HepG2 (cell line): ENCODE results near the gene LCLAT1. TPM values are rescaled to one million over a fixed set of nuclear protein-coding genes. Genes with fewer than 3 reads are reported as not detected.

Experiments used
- ATAC-seq: fragments of 200-7000 bp; cut with Tn5 transposase; 3 replicates; pipeline ENCODE4 v1.9.1; 2020; ENCODE audit warnings: mild to moderate bottlenecking, moderate library complexity
- BruUV-seq: library from RNA; stranded (reverse); fragments of 400-500 nt; replicated peaks from 2 replicates; lab custom pipeline; 2021; lab: Mats Ljungman, UMichigan
- CTCF ChIA-PET: fragments of 300-600 bp; formaldehyde crosslinking; extraction: SDS; loops from one replicate; lab custom pipeline; 2021; ENCODE audit warnings: low total read pairs, inconsistent platforms, low intra/inter-chr PET ratio; lab: Yijun Ruan, JAX
- POLR2A ChIA-PET: fragments of 350-600 bp; sonication (Branson Sonifier 250); formaldehyde crosslinking; loops from one replicate; lab custom pipeline; 2020; ENCODE audit warnings: antibody characterized with exemption, inconsistent platforms; lab: Yijun Ruan, JAX
- DNase-seq: peaks from one replicate; pipeline ENCODE4 v3.0.0-alpha.2; 2015; ENCODE audit warnings: low spot score
- FAIRE-seq: peaks from 3 replicates; lab custom pipeline; 2011; peaks lifted over from hg19 to GRCh38; lab: Jason Lieb, UNC
- H2AFZ ChIP-seq: one replicate; pipeline ENCODE4 v1.6.1; 2011; ENCODE audit warnings: low read length, inconsistent platforms
- H3K27ac ChIP-seq: fragments of 300-600 bp; 3 replicates; pipeline ENCODE4 v1.8.0; 2011; ENCODE audit warnings: mixed run types, mild to moderate bottlenecking, mixed read lengths, low read length, inconsistent platforms; ENCODE audit not compliant: insufficient read depth; ENCODE audit errors: extremely low read length
- H3K27me3 ChIP-seq, 2 experiments: fragments of 200-600 bp in 1 of 2; 2 replicates in 1 of 2; 3 replicates in 1 of 2; pipeline versions ENCODE4 v1.6.0 to v1.8.0; 2011; ENCODE audit warnings: low read length in 2 of 2, mild to moderate bottlenecking in 2 of 2, moderate library complexity in 2 of 2, inconsistent platforms in 1 of 2; ENCODE audit not compliant: insufficient read depth in 2 of 2, control insufficient read depth in 1 of 2
- H3K36me3 ChIP-seq, 2 experiments: fragments of 200-600 bp in 1 of 2; replicated peaks in 1 of 2; 2 replicates in 1 of 2; 3 replicates in 1 of 2; pipeline versions ENCODE4 v1.5.1 to v1.8.0; 2011; ENCODE audit warnings: low read length in 2 of 2, inconsistent platforms in 1 of 2; ENCODE audit not compliant: insufficient read depth in 2 of 2, control insufficient read depth in 1 of 2
- H3K4me1 ChIP-seq: 2 replicates; pipeline ENCODE4 v1.5.1; 2012; ENCODE audit warnings: low read length, inconsistent platforms; ENCODE audit not compliant: insufficient read depth
- H3K4me2 ChIP-seq: 2 replicates; pipeline ENCODE4 v1.6.0; 2011; ENCODE audit warnings: low read depth, low read length, inconsistent platforms
- H3K4me3 ChIP-seq, 3 experiments: fragments of 200-600 bp in 1 of 3; sonication (generic), shearing (Covaris generic) in 1 of 3; replicated peaks in 1 of 3; 2 replicates each; pipeline ENCODE4 v1.5.1; 2011 to 2016; ENCODE audit warnings: low read length in 3 of 3, inconsistent platforms in 2 of 3, low read depth in 2 of 3, mild to moderate bottlenecking in 2 of 3, control low read depth in 1 of 3, mixed read lengths in 1 of 3; ENCODE audit not compliant: insufficient read depth in 1 of 3
- H3K79me2 ChIP-seq: one replicate; pipeline ENCODE4 v1.6.1; 2011; ENCODE audit warnings: low read length, inconsistent platforms; ENCODE audit not compliant: insufficient read depth
- H3K9ac ChIP-seq: 2 replicates; pipeline ENCODE4 v1.6.0; 2011; ENCODE audit warnings: mild to moderate bottlenecking, low read depth, low read length, inconsistent platforms; ENCODE audit not compliant: insufficient read depth
- H3K9me3 ChIP-seq: 2 replicates; pipeline ENCODE4 v1.5.1; 2012; ENCODE audit warnings: mild to moderate bottlenecking, low read length
- H4K20me1 ChIP-seq: 2 replicates; pipeline ENCODE4 v1.6.0; 2011; ENCODE audit warnings: inconsistent platforms, mild to moderate bottlenecking, low read length, moderate library complexity; ENCODE audit not compliant: insufficient read depth
- ASH2L ChIP-seq: fragments of 300-600, 200-600 bp; sonication (generic); IDR thresholded peaks from 2 replicates; pipeline ENCODE4 v1.7.0; 2017; ENCODE audit warnings: low read depth, mild to moderate bottlenecking, moderate library complexity, mixed read lengths, low read length; ENCODE audit not compliant: insufficient read length
- BCL6 ChIP-seq: IDR thresholded peaks from 2 replicates; pipeline ENCODE4 v1.6.1; 2016; ENCODE audit warnings: missing genetic modification reagents, missing compliant biosample characterization
- BCLAF1 ChIP-seq: fragments of 450-650 bp; IDR thresholded peaks from 2 replicates; pipeline ENCODE4 v1.6.1; 2017; ENCODE audit warnings: mild to moderate bottlenecking
- FOXM1 ChIP-seq: sonication (generic); formaldehyde crosslinking; IDR thresholded peaks from 2 replicates; pipeline ENCODE4 v1.5.0; 2020; ENCODE audit warnings: missing genetic modification reagents
- LBX2 ChIP-seq: sonication (generic); formaldehyde crosslinking; IDR thresholded peaks from 2 replicates; pipeline ENCODE4 v1.5.0; 2020; ENCODE audit warnings: missing genetic modification reagents, mild to moderate bottlenecking, borderline replicate concordance
- PAXIP1 ChIP-seq: sonication (generic); formaldehyde crosslinking; conservative IDR thresholded peaks from 2 replicates; pipeline ENCODE4 v1.4.0; 2020; ENCODE audit warnings: mild to moderate bottlenecking, missing genetic modification reagents, moderate library complexity
- SMC3 ChIP-seq: IDR thresholded peaks from 2 replicates; pipeline ENCODE4 v1.6.1; 2011; ENCODE audit warnings: low read length, improper control_type of control experiment
- SMYD3 ChIP-seq: sonication (generic); formaldehyde crosslinking; IDR thresholded peaks from 2 replicates; pipeline ENCODE4 v1.8.1; 2023; ENCODE audit warnings: mild to moderate bottlenecking, missing genetic modification reagents
- THAP11 ChIP-seq: IDR thresholded peaks from 2 replicates; pipeline ENCODE4 v1.6.1; 2016; ENCODE audit warnings: missing biosample characterization, missing genetic modification reagents
- ZNF337 ChIP-seq: sonication (generic); formaldehyde crosslinking; IDR thresholded peaks from 2 replicates; pipeline ENCODE4 v1.5.1; 2020; ENCODE audit warnings: missing genetic modification reagents, low read depth, mild to moderate bottlenecking, borderline replicate concordance
- ZNF766 ChIP-seq: sonication (generic); formaldehyde crosslinking; IDR thresholded peaks from 2 replicates; pipeline ENCODE4 v1.5.0; 2020; ENCODE audit warnings: missing genetic modification reagents, borderline replicate concordance
- WGBS: methylation state at CpG from one replicate; pipeline ENCODE4 v1.1.6; 2017; ENCODE audit warnings: low lambda C conversion rate; 5-methylcytosine and 5-hydroxymethylcytosine counted together
- in situ Hi-C: cut with HindIII; loops from 2 replicates; pipeline ENCODE4 v1.10.0; 2017; ENCODE audit warnings: low pct_unique_long_range_greater_than_20kb; ENCODE audit not compliant: extremely low pct_ligation_motif_present
- intact Hi-C: fragments of 100-400 bp; cut with micrococcal nuclease; formaldehyde crosslinking; loops from one replicate; pipeline ENCODE4 v1.10.0; 2022; ENCODE audit not compliant: unreplicated experiment
- polyA plus RNA-seq, 8 experiments: library from polyadenylated mRNA; depleted of rRNA in 3 of 8; stranded (reverse) in 7 of 8; unstranded in 1 of 8; fragments of >200 nt; fragmentation: Illumina TruSeq in 4 of 8; extraction: Trizol in 4 of 8; gene quantifications; 2 replicates each; pipeline versions ENCODE4 v1.2.1 to v1.2.3, GENCODE V29; 2011 to 2016; ENCODE audit warnings: low read depth in 4 of 8, missing spikeins in 1 of 8, mixed read lengths in 1 of 8; ENCODE audit not compliant: insufficient read depth in 1 of 8
- total RNA-seq, 5 experiments: library from RNA; depleted of rRNA; stranded (reverse); fragments of >200 nt; fragmentation: Illumina TruSeq; extraction: Trizol; gene quantifications; 2 replicates each; pipeline ENCODE4 v1.2.3, GENCODE V29; 2016; ENCODE audit warnings: low read depth in 1 of 5
- TF ChIP-seq, protein P1 (sequence below): sonication (generic); formaldehyde crosslinking; IDR thresholded peaks from 2 replicates; pipeline ENCODE4 v1.5.1; 2020; ENCODE audit warnings: missing genetic modification reagents, mild to moderate bottlenecking, borderline replicate concordance
- TF ChIP-seq, protein P2 (sequence below): sonication (generic); formaldehyde crosslinking; IDR thresholded peaks from 2 replicates; pipeline ENCODE4 v1.9.0; 2021; ENCODE audit warnings: missing genetic modification reagents, borderline replicate concordance

The LCLAT1 gene
- total and polyA plus RNA-seq, 2 of the 13 experiments (the other 11 are each of a cell fraction or from before 2014, with no cell fraction given), result 18.0 to 28.0 TPM

DNA sequence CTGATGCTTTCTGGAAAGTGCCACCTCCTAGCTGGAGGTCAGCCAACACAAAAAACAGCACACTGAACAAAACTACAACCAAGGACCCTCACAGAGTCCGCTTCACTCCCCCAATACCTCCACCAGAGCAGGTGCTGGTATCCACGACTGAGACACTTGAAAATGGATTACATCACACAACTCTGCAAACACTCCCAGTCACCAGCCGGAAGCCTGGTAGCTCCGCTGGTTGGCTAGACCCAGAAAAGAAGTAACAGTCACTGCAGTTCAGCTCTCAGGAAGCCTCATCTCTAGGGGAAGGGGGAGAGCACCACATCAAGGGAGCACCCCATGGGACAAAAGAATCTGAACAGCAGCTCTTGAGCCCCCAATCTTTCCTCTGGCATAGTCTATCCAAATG, 175.4 kb downstream of the LCLAT1 start:
- no peak overlapping the region for H3K4me2 ChIP-seq
- no TSS peak for BruUV-seq
- H3K9ac ChIP-seq, result no peak overlapping the region
- no peaks in the 10 kb centered on the region for H3K79me2 ChIP-seq
- no peaks in the 10 kb centered on the region for H3K4me1 ChIP-seq
- in situ Hi-C loops, result no loop called here
- intact Hi-C loops, result no loop called here
- no peak for DNase-seq
- 94% methylated on average over 4 of the region's 4 CpGs for WGBS
- H4K20me1 ChIP-seq, result no peaks in the 10 kb centered on the region
- no peak overlapping the region for H3K27ac ChIP-seq
- H2AFZ ChIP-seq, result no peak overlapping the region
- TF ChIP-seq SMYD3 (CRISPR knock-in tag) (no peak), ZNF337 (CRISPR knock-in tag) (no peak), ZNF766 (CRISPR knock-in tag) (no peak), SMC3 (no peak), BCLAF1 (no peak), PAXIP1 (no peak), FOXM1 (no peak), THAP11 (CRISPR knock-in tag) (no peak), LBX2 (CRISPR knock-in tag) (no peak), ASH2L (no peak), BCL6 (no peak)
- TF ChIP-seq, protein P1, sequence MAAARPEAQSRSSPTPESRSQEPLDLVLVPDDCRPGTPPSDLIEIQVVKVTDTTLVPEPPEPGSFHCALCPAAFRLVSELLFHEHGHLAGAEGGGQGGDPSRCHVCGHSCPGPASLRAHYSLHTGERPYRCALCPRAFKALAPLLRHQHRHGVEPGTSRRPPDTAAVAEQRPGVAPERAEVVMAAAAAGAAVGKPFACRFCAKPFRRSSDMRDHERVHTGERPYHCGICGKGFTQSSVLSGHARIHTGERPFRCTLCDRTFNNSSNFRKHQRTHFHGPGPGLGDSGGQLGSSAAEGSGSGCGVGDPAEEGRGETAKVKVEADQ (CRISPR knock-in tag), result no peak
- TF ChIP-seq, protein P2, sequence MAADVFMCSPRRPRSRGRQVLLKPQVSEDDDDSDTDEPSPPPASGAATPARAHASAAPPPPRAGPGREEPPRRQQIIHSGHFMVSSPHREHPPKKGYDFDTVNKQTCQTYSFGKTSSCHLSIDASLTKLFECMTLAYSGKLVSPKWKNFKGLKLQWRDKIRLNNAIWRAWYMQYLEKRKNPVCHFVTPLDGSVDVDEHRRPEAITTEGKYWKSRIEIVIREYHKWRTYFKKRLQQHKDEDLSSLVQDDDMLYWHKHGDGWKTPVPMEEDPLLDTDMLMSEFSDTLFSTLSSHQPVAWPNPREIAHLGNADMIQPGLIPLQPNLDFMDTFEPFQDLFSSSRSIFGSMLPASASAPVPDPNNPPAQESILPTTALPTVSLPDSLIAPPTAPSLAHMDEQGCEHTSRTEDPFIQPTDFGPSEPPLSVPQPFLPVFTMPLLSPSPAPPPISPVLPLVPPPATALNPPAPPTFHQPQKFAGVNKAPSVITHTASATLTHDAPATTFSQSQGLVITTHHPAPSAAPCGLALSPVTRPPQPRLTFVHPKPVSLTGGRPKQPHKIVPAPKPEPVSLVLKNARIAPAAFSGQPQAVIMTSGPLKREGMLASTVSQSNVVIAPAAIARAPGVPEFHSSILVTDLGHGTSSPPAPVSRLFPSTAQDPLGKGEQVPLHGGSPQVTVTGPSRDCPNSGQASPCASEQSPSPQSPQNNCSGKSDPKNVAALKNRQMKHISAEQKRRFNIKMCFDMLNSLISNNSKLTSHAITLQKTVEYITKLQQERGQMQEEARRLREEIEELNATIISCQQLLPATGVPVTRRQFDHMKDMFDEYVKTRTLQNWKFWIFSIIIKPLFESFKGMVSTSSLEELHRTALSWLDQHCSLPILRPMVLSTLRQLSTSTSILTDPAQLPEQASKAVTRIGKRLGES (CRISPR knock-in tag), result no peak
- H3K4me3 ChIP-seq, result no peak overlapping the region
- H3K36me3 ChIP-seq, result peaks cover 4 to 7% of the 10 kb centered on the region in 2 experiments; a peak in 2 of 5 replicates
- no peak for ATAC-seq
- ChIA-PET POLR2A (no interaction called here), CTCF (no interaction called here)
- no peaks in the 10 kb centered on the region for H3K27me3 ChIP-seq
- no peaks in the 10 kb centered on the region for H3K9me3 ChIP-seq
- FAIRE-seq, result no peak
